SK-N-SH treated with all-trans-retinoic acid at 6 μM for 48 hours (cell line): ENCODE measurements around the gene ANO8.

Experiments used
- ARNTL ChIP-seq: fragments of 450-650 bp; formaldehyde crosslinking; IDR thresholded peaks from 2 replicates; pipeline ENCODE4 v1.5.0; 2020; ENCODE audit warnings: low read depth, mild to moderate bottlenecking, moderate library complexity, borderline replicate concordance
- BACH2 ChIP-seq: fragments of 250-450 bp; sonication (Bioruptor Pico); IDR thresholded peaks from 2 replicates; pipeline ENCODE4 v1.9.0; 2021; ENCODE audit warnings: mild to moderate bottlenecking, borderline replicate concordance
- ESRRG ChIP-seq: fragments of 250-450 bp; sonication (Bioruptor Pico); IDR thresholded peaks from 2 replicates; pipeline ENCODE4 v1.6.1; 2021; ENCODE audit warnings: mild to moderate bottlenecking
- OSR1 ChIP-seq: fragments of 250-450 bp; sonication (Bioruptor Pico); IDR thresholded peaks from 2 replicates; pipeline ENCODE4 v1.8.0; 2022; ENCODE audit warnings: moderate library complexity, mild to moderate bottlenecking, inconsistent platforms
- TCF4 ChIP-seq: fragments of 250-450 bp; sonication (Bioruptor Pico); IDR thresholded peaks from 2 replicates; pipeline ENCODE4 v1.8.0; 2021; ENCODE audit warnings: mild to moderate bottlenecking, moderate library complexity, borderline replicate concordance
- ZNF565 ChIP-seq: fragments of 450-650 bp; formaldehyde crosslinking; conservative IDR thresholded peaks from 2 replicates; pipeline ENCODE4 v1.5.0; 2020; ENCODE audit warnings: low read depth, mild to moderate bottlenecking, moderate library complexity
- ZNF70 ChIP-seq: fragments of 450-650 bp; formaldehyde crosslinking; IDR thresholded peaks from 2 replicates; pipeline ENCODE4 v1.5.0; 2020; ENCODE audit warnings: mild to moderate bottlenecking, moderate library complexity
- ZNF8 ChIP-seq: fragments of 450-650 bp; formaldehyde crosslinking; IDR thresholded peaks from 2 replicates; pipeline ENCODE4 v1.5.0; 2020; ENCODE audit warnings: mild to moderate bottlenecking, moderate library complexity

GRCh38 chr19:17346109-17346671 is 11.5 kb upstream of the ANO8 start:
- no peak for TF ChIP-seq ARNTL (CRISPR knock-in tag)
- no peak for TF ChIP-seq ZNF8 (CRISPR knock-in tag)
- TF ChIP-seq ZNF565, result no peak
- TF ChIP-seq ESRRG (CRISPR knock-in tag), result no peak
- no peak for TF ChIP-seq BACH2 (CRISPR knock-in tag)
- no peak for TF ChIP-seq OSR1 (CRISPR knock-in tag)
- TF ChIP-seq TCF4 (CRISPR knock-in tag), result no peak
- TF ChIP-seq ZNF70 (CRISPR knock-in tag), result peak; percentile 88
